Suprapubic skin (tissue), 4 donors: ENCODE measurements around the gene ACSL1.

Experiments
- CTCF ChIP-seq, 2 donors: fragments of 200-600 bp in 1 of 2; fragments of 450-650 bp in 1 of 2; sonication (generic) in 1 of 2; IDR thresholded peaks; one replicate each; pipeline ENCODE4 v1.5.1; 2016 to 2019; ENCODE audit warnings: antibody characterized with exemption in 2 of 2, mild to moderate bottlenecking in 1 of 2, moderate library complexity in 1 of 2
- EP300 ChIP-seq: sonication (generic); formaldehyde crosslinking; IDR thresholded peaks from one replicate; pipeline ENCODE4 v1.6.1; 2017; ENCODE audit warnings: antibody characterized with exemption
- POLR2AphosphoS5 ChIP-seq, 3 donors: sonication (generic); formaldehyde crosslinking; IDR thresholded peaks; one replicate each; pipeline ENCODE4 v1.6.1; 2017; ENCODE audit warnings: antibody characterized with exemption in 3 of 3

GRCh38 chr4:184793735-184794355, 31.9 kb downstream of the ACSL1 start:
- TF ChIP-seq CTCF (IDR thresholded peaks at IDR 0.05) (no peak), POLR2AphosphoS5 (IDR thresholded peaks at IDR 0.05) (no peak), EP300 (no peak)
